ENCODE data around the gene PAM. TPM values are rescaled to one million over a fixed set of nuclear protein-coding genes. Genes with fewer than 3 reads are reported as not detected.

Gene PAM
- 110 and 111 TPM in 2 replicates for total RNA-seq

DNA sequence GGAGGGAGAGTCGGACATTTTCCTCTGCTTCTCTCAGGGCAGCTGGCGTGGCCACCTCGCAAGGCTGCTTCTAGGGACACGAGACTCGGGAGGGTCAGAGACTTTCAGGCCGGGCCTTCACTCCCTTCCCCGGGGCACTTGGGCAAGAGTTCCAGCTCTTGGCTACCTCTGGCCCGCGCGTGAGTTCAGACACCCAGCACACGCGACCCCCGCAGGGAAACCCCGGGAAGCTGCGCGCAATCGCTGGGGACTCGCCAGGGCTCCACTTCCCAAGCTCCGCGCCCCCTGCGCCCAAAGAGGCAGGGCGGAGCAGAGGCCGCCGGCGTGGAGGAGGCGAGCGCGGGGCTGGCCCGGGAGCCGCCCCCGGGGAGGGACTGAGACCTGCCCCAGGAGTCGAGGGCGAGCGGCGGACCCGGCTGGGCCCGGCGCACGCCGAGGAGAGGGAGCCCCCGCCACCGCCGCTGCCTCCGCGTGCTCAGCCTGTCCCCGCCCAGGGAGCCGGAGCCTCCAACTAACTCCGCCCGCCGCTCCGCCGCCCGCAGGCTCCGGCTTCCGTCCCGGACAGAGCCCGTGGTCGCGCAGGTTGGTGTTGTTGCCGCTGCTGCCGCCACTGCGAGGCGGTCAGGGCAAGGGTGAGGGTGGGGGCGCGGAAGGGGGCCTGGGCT lies at the start of gene PAM:
Gene PAM, plus strand, starts transcription at position 539 of the 665 bp plus-strand sequence. CDS start 110,891 bp downstream, outside the sequence.

